Measurements from ENCODE around the gene MYL12B. TPM values are rescaled to one million over a fixed set of nuclear protein-coding genes. Genes with fewer than 3 reads are reported as not detected.

MYL12B gene
- 381 to 420 TPM (median 390 TPM) in 5 replicates for total RNA-seq (2022; extraction: Qiagen RNA extraction; ENCODE audit: low read depth)

DNA sequence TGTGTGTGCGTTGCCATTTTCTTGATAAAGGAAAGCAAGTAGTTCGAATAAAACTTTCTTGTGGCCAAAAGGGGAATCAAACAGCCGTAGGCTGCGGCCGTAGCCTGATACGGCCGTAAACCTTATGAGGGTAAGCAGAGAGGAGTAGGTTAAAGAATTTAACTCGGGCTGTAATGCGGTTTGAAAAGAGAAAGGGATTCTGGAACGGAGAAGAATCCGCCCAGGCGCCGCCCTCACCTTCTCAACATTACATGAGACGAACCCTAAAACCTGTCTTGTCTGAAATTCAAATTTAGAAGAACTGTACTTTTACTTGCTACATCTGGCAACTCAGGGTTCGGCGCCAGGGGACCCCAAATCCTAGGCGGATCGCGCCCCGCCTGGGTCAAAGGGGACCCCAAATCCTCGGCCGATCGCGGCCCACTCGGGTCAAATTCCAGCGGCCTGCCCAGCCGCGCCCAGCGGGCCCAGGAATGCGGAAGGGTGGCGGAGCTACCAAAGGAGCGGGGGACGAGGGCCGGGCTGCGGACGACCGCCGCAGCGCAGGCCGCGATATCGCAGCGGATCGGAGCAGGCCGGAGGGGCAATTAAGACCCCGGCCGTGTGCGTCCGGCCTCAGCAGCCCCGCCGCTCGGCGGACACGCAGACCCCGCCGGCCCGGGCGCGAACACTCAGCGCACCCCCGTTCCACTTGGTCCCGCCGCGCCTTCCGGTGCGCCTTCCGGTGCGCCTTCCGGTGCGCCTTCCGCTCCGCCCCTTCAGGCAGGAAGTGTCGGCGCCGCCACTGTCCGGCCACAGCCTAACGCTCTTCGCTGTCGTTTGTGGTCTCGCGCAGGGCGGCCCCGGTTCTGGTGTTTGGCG lies at the start of gene MYL12B:
Gene MYL12B, plus strand, starts transcription at position 761 of the 861 bp plus-strand sequence. CDS start 10,766 bp downstream, outside the sequence.

DNA sequence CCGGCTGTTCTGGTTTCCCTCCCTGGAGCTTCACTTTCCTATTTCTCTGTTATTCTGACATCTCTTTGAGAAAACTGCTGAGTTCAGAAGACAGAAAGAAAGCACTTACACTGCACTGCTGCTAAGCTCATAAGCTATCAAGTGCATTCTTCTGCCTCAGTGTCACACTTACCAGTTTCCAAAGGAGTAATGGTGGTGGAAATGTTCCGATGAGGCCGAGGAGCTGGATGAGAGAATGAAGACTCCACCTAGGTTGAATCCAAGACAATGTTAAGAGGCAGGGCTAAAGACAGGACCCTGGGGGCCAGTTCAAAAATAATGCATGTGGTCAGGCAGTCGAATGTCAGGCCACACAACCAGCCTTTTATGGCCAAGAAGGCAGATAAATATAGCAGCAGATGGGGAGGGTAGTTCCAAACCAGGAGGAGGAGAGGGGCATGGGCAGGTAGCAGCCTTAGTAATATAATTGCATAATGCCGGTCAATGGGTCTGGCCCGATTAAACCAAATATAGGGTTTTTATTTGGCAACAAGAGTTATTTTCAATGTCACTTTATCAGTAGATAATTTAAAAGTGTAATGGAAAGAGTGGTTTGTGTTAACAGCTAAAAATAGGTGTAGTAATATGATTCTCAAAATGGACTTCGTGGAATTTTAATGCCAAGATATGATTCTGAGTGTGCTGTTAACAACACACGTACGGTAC lies 42.1 kb upstream of the MYL12B start, which contains the start of gene MYOM1:
Gene MYOM1, minus strand, starts transcription at position 338 of the 705 bp plus-strand sequence. CDS start 4,745 bp downstream, outside the sequence.

GRCh38 chr18:3247240-3248061 lies 14.5 kb upstream of the MYL12B start, which contains the start of gene MYL12A:
TSS of gene MYL12A (plus strand) at chr18:3247801. CDS start at chr18:3253248, 5,447 bp downstream.

Other genes with a start within 250 kb of the MYL12B start
- gene LPIN2, start 249.0 kb upstream of the MYL12B start, total RNA-seq (2022; extraction: Qiagen RNA extraction; ENCODE audit: low read depth) = 13.5 to 16.7 TPM (median 15.6 TPM) in 5 replicates
- 0.11 to 0.22 TPM (median 0.15 TPM) in 5 replicates for gene MYOM1, start 42.2 kb upstream of the MYL12B start, total RNA-seq (2022; extraction: Qiagen RNA extraction; ENCODE audit: low read depth)
- 272 to 322 TPM (median 322 TPM) in 5 replicates for gene MYL12A, start 14.3 kb upstream of the MYL12B start, total RNA-seq (2022; extraction: Qiagen RNA extraction; ENCODE audit: low read depth)
- gene TGIF1, start 188.0 kb downstream of the MYL12B start, total RNA-seq (2022; extraction: Qiagen RNA extraction; ENCODE audit: low read depth) = 126 to 170 TPM (median 162 TPM) in 5 replicates

All from A549 treated with DMSO at 1 μM for 4 hours (cell line).